ENCODE measurements around the gene CALCB. TPM values are rescaled to one million over a fixed set of nuclear protein-coding genes. Genes with fewer than 3 reads are reported as not detected.

CALCB gene
- polyA plus RNA-seq, 1 donor from 2014 or later = not detected

GRCh38 chr11:15124528-15124927 lies 51.1 kb downstream of the CALCB start:
- Histone ChIP-seq H3K36me3 (ENCODE audit: insufficient read depth, low read length) (no peaks in the 10 kb centered on the region), H3K9ac (ENCODE audit: low read length) (no peak overlapping the region), H3F3A (ENCODE audit: insufficient read depth, low read length, poor library complexity, severe bottlenecking) (no peaks in the 10 kb centered on the region), H2AFZ (ENCODE audit: low read depth, low read length) (no peak overlapping the region), H4K20me1 (ENCODE audit: insufficient read depth) (no peaks in the 10 kb centered on the region), H3K9me2 (ENCODE audit: insufficient read depth, low read length) (no peaks in the 10 kb centered on the region), H3K79me2 (replicated peaks; ENCODE audit: insufficient read depth, low read length) (no peaks in the 10 kb centered on the region), H3K27me3 (ENCODE audit: insufficient read depth, low read depth, low read length) (no peaks in the 10 kb centered on the region), H3K4me3 (ENCODE audit: low read length) (no peak overlapping the region), H3K4me2 (ENCODE audit: low read length) (no peak overlapping the region), H3K9me3 (ENCODE audit: low read length) (no peaks in the 10 kb centered on the region), H3K27ac (ENCODE audit: low read length) (no peak overlapping the region)
- no peak for TF ChIP-seq RAD21 (conservative IDR thresholded peaks at IDR 0.05)
- no peak for TF ChIP-seq SMC3 (conservative IDR thresholded peaks at IDR 0.05; ENCODE audit: poor library complexity)
- TF ChIP-seq EZH2 (IDR thresholded peaks at IDR 0.05; ENCODE audit: borderline replicate concordance, insufficient read depth, low read length, poor library complexity, severe bottlenecking) = no peak
- TF ChIP-seq POLR2AphosphoS5 (IDR thresholded peaks at IDR 0.05) = no peak
- no peak for TF ChIP-seq CTCF (IDR thresholded peaks at IDR 0.05; ENCODE audit: poor library complexity, severe bottlenecking)
- no peak for TF ChIP-seq REST (IDR thresholded peaks at IDR 0.05; ENCODE audit: borderline replicate concordance)
- TF ChIP-seq MXI1 (conservative IDR thresholded peaks at IDR 0.05; ENCODE audit: poor library complexity, severe bottlenecking) = no peak
- no peak for TF ChIP-seq TAF1 (IDR thresholded peaks at IDR 0.05; ENCODE audit: low read depth)
- TF ChIP-seq EP300 (conservative IDR thresholded peaks at IDR 0.05; ENCODE audit: poor library complexity, severe bottlenecking) = no peak

GRCh38 chr11:15127341-15127740 lies 53.9 kb downstream of the CALCB start:
- Histone ChIP-seq H3K9me2 (ENCODE audit: insufficient read depth, low read length) (no peaks in the 10 kb centered on the region), H3K79me2 (replicated peaks; ENCODE audit: insufficient read depth, low read length) (no peaks in the 10 kb centered on the region), H3K9ac (ENCODE audit: low read length) (no peak overlapping the region), H3K9me3 (ENCODE audit: low read length) (no peaks in the 10 kb centered on the region), H3K27ac (ENCODE audit: low read length) (no peak overlapping the region), H3K4me3 (ENCODE audit: low read length) (no peak overlapping the region), H3F3A (ENCODE audit: insufficient read depth, low read length, poor library complexity, severe bottlenecking) (no peaks in the 10 kb centered on the region), H3K4me2 (ENCODE audit: low read length) (no peak overlapping the region), H3K27me3 (ENCODE audit: insufficient read depth, low read depth, low read length) (no peaks in the 10 kb centered on the region), H3K36me3 (ENCODE audit: insufficient read depth, low read length) (no peaks in the 10 kb centered on the region), H2AFZ (ENCODE audit: low read depth, low read length) (no peak overlapping the region), H4K20me1 (ENCODE audit: insufficient read depth) (no peaks in the 10 kb centered on the region)
- TF ChIP-seq MXI1 (conservative IDR thresholded peaks at IDR 0.05; ENCODE audit: poor library complexity, severe bottlenecking) = no peak
- no peak for TF ChIP-seq POLR2AphosphoS5 (IDR thresholded peaks at IDR 0.05)
- no peak for TF ChIP-seq EP300 (conservative IDR thresholded peaks at IDR 0.05; ENCODE audit: poor library complexity, severe bottlenecking)
- no peak for TF ChIP-seq TAF1 (IDR thresholded peaks at IDR 0.05; ENCODE audit: low read depth)
- no peak for TF ChIP-seq CTCF (IDR thresholded peaks at IDR 0.05; ENCODE audit: poor library complexity, severe bottlenecking)
- TF ChIP-seq SMC3 (conservative IDR thresholded peaks at IDR 0.05; ENCODE audit: poor library complexity) = no peak
- TF ChIP-seq REST (IDR thresholded peaks at IDR 0.05; ENCODE audit: borderline replicate concordance) = no peak
- TF ChIP-seq RAD21 (conservative IDR thresholded peaks at IDR 0.05) = no peak
- no peak for TF ChIP-seq EZH2 (IDR thresholded peaks at IDR 0.05; ENCODE audit: borderline replicate concordance, insufficient read depth, low read length, poor library complexity, severe bottlenecking)

All from neural cell (in vitro differentiated cells).